Panc1 (cell line): ENCODE measurements around the gene ABHD17A. TPM values are rescaled to one million over a fixed set of nuclear protein-coding genes. Genes with fewer than 3 reads are reported as not detected.

ENCODE experiments used
- ATAC-seq: fragments of 200-7000 bp; cut with Tn5 transposase; 2 replicates; pipeline ENCODE4 v1.9.1; 2020; ENCODE audit warnings: mild to moderate bottlenecking, moderate library complexity
- BruUV-seq: library from RNA; stranded (reverse); fragments of 400-500 nt; replicated peaks from 2 replicates; lab custom pipeline; 2021; lab: Mats Ljungman, UMichigan
- CTCF ChIA-PET: fragments of 300-600 bp; sonication (Branson Sonifier 250); formaldehyde crosslinking; loops from one replicate; lab custom pipeline; 2022; ENCODE audit warnings: antibody characterized with exemption; lab: Charles Lee
- POLR2A ChIA-PET: fragments of 300-600 bp; sonication (Branson Sonifier 250); formaldehyde crosslinking; loops from one replicate; lab custom pipeline; 2022; ENCODE audit warnings: antibody characterized with exemption; lab: Charles Lee
- DNase-seq: peaks from one replicate; pipeline ENCODE4 v3.0.0-alpha.2; 2010; ENCODE audit warnings: low read depth, low spot score
- H3K27ac ChIP-seq: 2 replicates; pipeline ENCODE4 v1.5.1; 2011; ENCODE audit warnings: mild to moderate bottlenecking, low read length, inconsistent platforms
- H3K27me3 ChIP-seq: fragments of 200-500 bp; sonication (Bioruptor generic); 2 replicates; pipeline ENCODE4 v1.6.0; 2014; ENCODE audit warnings: low read length, inconsistent platforms; ENCODE audit not compliant: control insufficient read depth, insufficient read depth
- H3K36me3 ChIP-seq: fragments of 200-500 bp; sonication (Bioruptor generic); 2 replicates; pipeline ENCODE4 v1.5.1; 2014; ENCODE audit warnings: inconsistent platforms, mild to moderate bottlenecking, low read length, moderate library complexity; ENCODE audit not compliant: control insufficient read depth, insufficient read depth
- H3K4me1 ChIP-seq: 2 replicates; pipeline ENCODE4 v1.5.1; 2011; ENCODE audit warnings: inconsistent platforms, mild to moderate bottlenecking, low read length, moderate library complexity; ENCODE audit not compliant: control insufficient read depth, insufficient read depth
- H3K4me3 ChIP-seq, 2 experiments: 2 replicates each; pipeline ENCODE4 v1.5.1; 2011 to 2012; ENCODE audit warnings: low read depth in 2 of 2, low read length in 2 of 2, mild to moderate bottlenecking in 2 of 2, inconsistent platforms in 1 of 2, moderate library complexity in 1 of 2
- H3K9me3 ChIP-seq: fragments of 200-500 bp; sonication (Bioruptor generic); 2 replicates; pipeline ENCODE4 v1.5.1; 2014; ENCODE audit warnings: low read depth, mild to moderate bottlenecking, inconsistent platforms, low read length, moderate library complexity; ENCODE audit not compliant: control insufficient read depth, insufficient read depth
- CTCF ChIP-seq: fragments of 450-650 bp; IDR thresholded peaks from 2 replicates; pipeline ENCODE4 v1.5.1; 2017; ENCODE audit warnings: mild to moderate bottlenecking
- POLR2AphosphoS5 ChIP-seq: IDR thresholded peaks from 2 replicates; pipeline ENCODE4 v1.6.1; 2012; ENCODE audit warnings: mild to moderate bottlenecking, low read depth, low read length, moderate library complexity
- SIN3A ChIP-seq: IDR thresholded peaks from 2 replicates; pipeline ENCODE4 v1.6.1; 2012; ENCODE audit warnings: low read depth, mild to moderate bottlenecking, low read length, moderate library complexity, borderline replicate concordance; ENCODE audit not compliant: insufficient read depth
- TCF7L2 ChIP-seq: IDR thresholded peaks from 2 replicates; pipeline ENCODE4 v1.6.1; 2011; ENCODE audit warnings: mild to moderate bottlenecking, low read depth, low read length, inconsistent platforms
- in situ Hi-C: cut with HindIII; loops from 2 replicates; pipeline ENCODE4 v1.10.0; 2016; ENCODE audit warnings: low sequenced_read_pairs, low pct_unique_long_range_greater_than_20kb
- intact Hi-C: fragments of 100-400 bp; cut with micrococcal nuclease; formaldehyde crosslinking; loops from one replicate; pipeline ENCODE4 v1.10.0; 2022; ENCODE audit not compliant: unreplicated experiment
- total RNA-seq: library from RNA; stranded (reverse); gene quantifications from one replicate; pipeline ENCODE4 v1.2.1, GENCODE V29; 2021; ENCODE audit not compliant: unreplicated experiment
- TF ChIP-seq, protein P1 (sequence below), 2 experiments: IDR thresholded peaks; 2 replicates each; pipeline ENCODE4 v1.6.1; 2011 to 2012; ENCODE audit warnings: low read depth in 2 of 2, control low read depth in 1 of 2, low read length in 1 of 2, mild to moderate bottlenecking in 1 of 2, moderate library complexity in 1 of 2; ENCODE audit not compliant: insufficient read depth in 1 of 2

The ABHD17A gene
- total RNA-seq, 1 experiment from 2014 or later, result 57.1 TPM

DNA sequence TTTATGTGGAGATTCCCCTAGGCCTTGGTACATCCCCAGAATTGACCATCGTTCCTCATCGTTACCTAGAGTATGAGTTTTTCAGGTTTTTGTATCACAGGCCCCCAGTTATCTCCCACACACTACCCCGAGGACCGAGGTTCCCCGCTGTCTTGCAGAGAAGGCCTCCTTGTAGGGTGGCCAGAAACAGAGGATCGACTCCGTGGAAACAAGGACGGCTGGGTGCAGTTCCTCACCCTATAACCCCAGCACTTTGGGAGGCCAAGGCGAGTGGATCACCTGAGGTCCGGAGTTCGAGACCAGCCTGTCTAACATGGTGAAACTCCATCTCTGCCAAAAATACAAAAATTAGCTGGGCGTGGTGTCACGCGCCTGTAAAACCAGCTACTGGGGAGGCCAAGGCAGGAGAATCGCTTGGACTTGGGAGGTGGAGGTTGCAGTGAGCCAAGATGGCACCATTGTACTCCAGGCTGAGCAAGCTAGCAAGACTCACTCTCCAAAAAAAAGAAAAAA is 20.6 kb upstream of the ABHD17A start:
- H3K27me3 ChIP-seq, result no peaks in the 10 kb centered on the region
- H3K9me3 ChIP-seq, result no peaks in the 10 kb centered on the region
- ATAC-seq, result no peak
- no peak for DNase-seq
- H3K4me1 ChIP-seq, result peaks cover 17% of the 10 kb centered on the region
- in situ Hi-C loops, result no loop called here
- H3K27ac ChIP-seq, result peak overlapping the region; percentile 93
- no TSS peak for BruUV-seq
- intact Hi-C loops, result no loop called here
- no peaks in the 10 kb centered on the region for H3K36me3 ChIP-seq
- POLR2A ChIA-PET, result interaction anchor here (0.7 kb wide), 1 partner anchor 13 kb away, joined by 3 read pairs; no protein-coding TSS in a partner anchor
- CTCF ChIA-PET, result no interaction called here
- TF ChIP-seq CTCF, result no peak
- no peak for TF ChIP-seq TCF7L2
- TF ChIP-seq, protein P1, sequence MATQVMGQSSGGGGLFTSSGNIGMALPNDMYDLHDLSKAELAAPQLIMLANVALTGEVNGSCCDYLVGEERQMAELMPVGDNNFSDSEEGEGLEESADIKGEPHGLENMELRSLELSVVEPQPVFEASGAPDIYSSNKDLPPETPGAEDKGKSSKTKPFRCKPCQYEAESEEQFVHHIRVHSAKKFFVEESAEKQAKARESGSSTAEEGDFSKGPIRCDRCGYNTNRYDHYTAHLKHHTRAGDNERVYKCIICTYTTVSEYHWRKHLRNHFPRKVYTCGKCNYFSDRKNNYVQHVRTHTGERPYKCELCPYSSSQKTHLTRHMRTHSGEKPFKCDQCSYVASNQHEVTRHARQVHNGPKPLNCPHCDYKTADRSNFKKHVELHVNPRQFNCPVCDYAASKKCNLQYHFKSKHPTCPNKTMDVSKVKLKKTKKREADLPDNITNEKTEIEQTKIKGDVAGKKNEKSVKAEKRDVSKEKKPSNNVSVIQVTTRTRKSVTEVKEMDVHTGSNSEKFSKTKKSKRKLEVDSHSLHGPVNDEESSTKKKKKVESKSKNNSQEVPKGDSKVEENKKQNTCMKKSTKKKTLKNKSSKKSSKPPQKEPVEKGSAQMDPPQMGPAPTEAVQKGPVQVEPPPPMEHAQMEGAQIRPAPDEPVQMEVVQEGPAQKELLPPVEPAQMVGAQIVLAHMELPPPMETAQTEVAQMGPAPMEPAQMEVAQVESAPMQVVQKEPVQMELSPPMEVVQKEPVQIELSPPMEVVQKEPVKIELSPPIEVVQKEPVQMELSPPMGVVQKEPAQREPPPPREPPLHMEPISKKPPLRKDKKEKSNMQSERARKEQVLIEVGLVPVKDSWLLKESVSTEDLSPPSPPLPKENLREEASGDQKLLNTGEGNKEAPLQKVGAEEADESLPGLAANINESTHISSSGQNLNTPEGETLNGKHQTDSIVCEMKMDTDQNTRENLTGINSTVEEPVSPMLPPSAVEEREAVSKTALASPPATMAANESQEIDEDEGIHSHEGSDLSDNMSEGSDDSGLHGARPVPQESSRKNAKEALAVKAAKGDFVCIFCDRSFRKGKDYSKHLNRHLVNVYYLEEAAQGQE (IDR thresholded peaks at IDR 0.05; ENCODE audit: insufficient read depth in 1 of 2, low read depth in 2 of 2, low read length in 1 of 2), result no peak
- no peak for TF ChIP-seq SIN3A
- no peak for TF ChIP-seq POLR2AphosphoS5
- H3K4me3 ChIP-seq, result peak overlapping the region; percentile 60 to 70

GRCh38 chr19:1905110-1905862 is 20.0 kb upstream of the ABHD17A start, which contains the start of the genes ADAT3 and SCAMP4:
ADAT3 (plus strand) TSS chr19:1905399; CDS start chr19:1912048, 6,649 bp downstream.
SCAMP4 (plus strand) TSS chr19:1905399; CDS start chr19:1915020, 9,621 bp downstream.
- H3K9me3 ChIP-seq, result no peaks in the 10 kb centered on the region
- BruUV-seq, result TSS peak; percentile 86
- intact Hi-C loops (no loop called here), in situ Hi-C loops (no loop called here)
- no peaks in the 10 kb centered on the region for H3K27me3 ChIP-seq
- DNase-seq (peak; percentile 84), ATAC-seq (peak; percentile 95)
- ChIA-PET POLR2A (no interaction called here), CTCF (no interaction called here)
- H3K4me1 ChIP-seq, result peaks cover 17% of the 10 kb centered on the region
- H3K36me3 ChIP-seq, result no peaks in the 10 kb centered on the region
- TF ChIP-seq SIN3A (no peak), POLR2AphosphoS5 (peak; percentile 83; the same call in 1 of the 2 replicates), CTCF (no peak)
- TF ChIP-seq, protein P1 (IDR thresholded peaks at IDR 0.05; ENCODE audit: insufficient read depth in 1 of 2, low read depth in 2 of 2, low read length in 1 of 2), result no peak; a peak in 1 of 4 replicates
- peak within 1 kb of the TSS; percentile 93 for H3K27ac ChIP-seq
- peak within 1 kb of the TSS; percentile 60 to 70 for H3K4me3 ChIP-seq
